PC-9 (cell line): ENCODE measurements around the gene EPHB2.

ENCODE experiments used
- CTCF ChIP-seq: fragments of 200-600 bp; sonication (generic); conservative IDR thresholded peaks from 2 replicates; pipeline ENCODE4 v1.6.1; 2017; ENCODE audit warnings: mixed run types, antibody characterized with exemption, mild to moderate bottlenecking, moderate library complexity
- EZH2 ChIP-seq: fragments of 200-600 bp; sonication (generic); IDR thresholded peaks from 2 replicates; pipeline ENCODE4 v1.8.0; 2017; ENCODE audit warnings: antibody characterized with exemption, low read depth

GRCh38 chr1:22914156-22914555 is 203.5 kb downstream of the EPHB2 start:
- TF ChIP-seq CTCF (no peak), EZH2 (no peak)
